ENCODE data around the gene GPR137B.
"Not testable (repeated sequence)": the region's sequence is repeated elsewhere in the genome, so short reads cannot be mapped to it uniquely, and the experiment has no call there.

GPR137B gene

GRCh38 chr1:236142253-236143103 is at the start of gene GPR137B:
Gene GPR137B (plus strand): TSS chr1:236142539. CDS start chr1:236142623, 84 bp downstream.
- Histone ChIP-seq H3K27me3 (ENCODE audit: insufficient read depth, insufficient read length) (peaks cover 71% of the 10 kb centered on the region), H3K9ac (ENCODE audit: insufficient read length, low read depth) (peak within 1 kb of the TSS; percentile 87), H3K4me1 (ENCODE audit: insufficient read depth, insufficient read length) (peaks cover 7% of the 10 kb centered on the region), H3K36me3 (ENCODE audit: insufficient read depth, insufficient read length, low read length) (no peaks in the 10 kb centered on the region), H3K4me3 (ENCODE audit: insufficient read length, low read depth) (peak within 1 kb of the TSS; percentile 82), H3K9me3 (ENCODE audit: insufficient read depth, low read length) (no peaks in the 10 kb centered on the region)
- no peak for DNase-seq (ENCODE audit: low read depth, low spot score)
- TF ChIP-seq ZNF274 (IDR thresholded peaks at IDR 0.05; ENCODE audit: low read depth, low read length) = no peak
- TF ChIP-seq YY1 (IDR thresholded peaks at IDR 0.05; ENCODE audit: insufficient read depth, insufficient read length) = no peak
- no peak for TF ChIP-seq SUZ12 (IDR thresholded peaks at IDR 0.05; ENCODE audit: extremely low read depth, insufficient read depth, insufficient read length)

- DNase-seq (ENCODE audit: low read depth, low spot score) = no peak
- no peaks in the 10 kb centered on the region for H3K4me1 ChIP-seq (ENCODE audit: insufficient read depth, insufficient read length)
- TF ChIP-seq YY1 (IDR thresholded peaks at IDR 0.05; ENCODE audit: insufficient read depth, insufficient read length) (no peak), ZNF274 (IDR thresholded peaks at IDR 0.05; ENCODE audit: low read depth, low read length) (no peak), SUZ12 (IDR thresholded peaks at IDR 0.05; ENCODE audit: extremely low read depth, insufficient read depth, insufficient read length) (no peak)
- no peak overlapping the region for H3K4me3 ChIP-seq (ENCODE audit: insufficient read length, low read depth)
- H3K27me3 ChIP-seq (ENCODE audit: insufficient read depth, insufficient read length) = no peaks in the 10 kb centered on the region
- H3K36me3 ChIP-seq (ENCODE audit: insufficient read depth, insufficient read length, low read length) = no peaks in the 10 kb centered on the region
- peaks cover 20% of the 10 kb centered on the region for H3K9me3 ChIP-seq (ENCODE audit: insufficient read depth, low read length)
- H3K9ac ChIP-seq (ENCODE audit: insufficient read length, low read depth) = no peak overlapping the region
These were observed 49.4 kb upstream of the GPR137B start for GRCh38 chr1:236092899-236093298.

DNA sequence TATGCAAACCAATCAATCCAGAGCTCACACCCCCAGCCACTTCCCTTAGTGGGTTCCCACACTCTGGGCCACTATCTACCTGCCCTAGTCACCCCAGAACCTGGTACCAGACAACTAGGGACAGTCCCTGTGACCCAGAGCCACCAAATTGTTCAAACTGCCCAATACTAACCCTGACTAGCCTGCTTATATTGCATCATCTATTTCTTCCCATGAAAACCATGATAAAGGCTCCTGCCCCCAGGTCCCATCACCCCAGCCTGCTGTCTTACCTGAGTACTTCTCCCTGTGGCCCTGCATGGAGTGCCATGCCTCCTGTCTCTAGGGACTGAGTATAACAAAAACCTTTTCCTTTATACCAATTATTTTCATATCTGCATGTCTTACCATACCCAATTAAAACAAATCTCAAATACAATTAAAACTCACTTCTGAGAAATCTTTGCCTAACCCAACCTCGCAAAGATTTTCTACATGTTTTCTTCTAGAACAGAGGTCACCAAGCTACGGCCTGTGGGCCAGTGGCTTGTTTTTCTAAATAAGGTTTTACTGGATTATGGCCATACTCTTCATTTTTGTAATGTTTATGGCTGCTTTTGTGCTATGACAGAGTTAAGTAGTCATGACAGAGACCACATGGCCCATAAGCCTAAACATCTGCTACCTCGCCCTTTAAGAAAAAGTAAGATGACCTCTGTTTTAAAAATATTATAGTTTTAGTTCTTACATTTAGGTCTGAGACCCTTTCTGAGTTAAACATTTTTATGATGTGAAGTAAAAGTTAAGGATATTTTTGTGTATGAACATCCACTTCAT is 46.4 kb upstream of the GPR137B start:
- Histone ChIP-seq H3K4me1 (ENCODE audit: insufficient read depth, insufficient read length) (peaks cover 2% of the 10 kb centered on the region), H3K27me3 (ENCODE audit: insufficient read depth, insufficient read length) (no peaks in the 10 kb centered on the region), H3K9me3 (ENCODE audit: insufficient read depth, low read length) (peaks cover 20% of the 10 kb centered on the region), H3K9ac (ENCODE audit: insufficient read length, low read depth) (no peak overlapping the region), H3K4me3 (ENCODE audit: insufficient read length, low read depth) (no peak overlapping the region), H3K36me3 (ENCODE audit: insufficient read depth, insufficient read length, low read length) (no peaks in the 10 kb centered on the region)
- DNase-seq (ENCODE audit: low read depth, low spot score) = no peak
- TF ChIP-seq ZNF274 (IDR thresholded peaks at IDR 0.05; ENCODE audit: low read depth, low read length) = no peak
- TF ChIP-seq YY1 (IDR thresholded peaks at IDR 0.05; ENCODE audit: insufficient read depth, insufficient read length) = no peak
- TF ChIP-seq SUZ12 (IDR thresholded peaks at IDR 0.05; ENCODE audit: extremely low read depth, insufficient read depth, insufficient read length) = no peak

DNA sequence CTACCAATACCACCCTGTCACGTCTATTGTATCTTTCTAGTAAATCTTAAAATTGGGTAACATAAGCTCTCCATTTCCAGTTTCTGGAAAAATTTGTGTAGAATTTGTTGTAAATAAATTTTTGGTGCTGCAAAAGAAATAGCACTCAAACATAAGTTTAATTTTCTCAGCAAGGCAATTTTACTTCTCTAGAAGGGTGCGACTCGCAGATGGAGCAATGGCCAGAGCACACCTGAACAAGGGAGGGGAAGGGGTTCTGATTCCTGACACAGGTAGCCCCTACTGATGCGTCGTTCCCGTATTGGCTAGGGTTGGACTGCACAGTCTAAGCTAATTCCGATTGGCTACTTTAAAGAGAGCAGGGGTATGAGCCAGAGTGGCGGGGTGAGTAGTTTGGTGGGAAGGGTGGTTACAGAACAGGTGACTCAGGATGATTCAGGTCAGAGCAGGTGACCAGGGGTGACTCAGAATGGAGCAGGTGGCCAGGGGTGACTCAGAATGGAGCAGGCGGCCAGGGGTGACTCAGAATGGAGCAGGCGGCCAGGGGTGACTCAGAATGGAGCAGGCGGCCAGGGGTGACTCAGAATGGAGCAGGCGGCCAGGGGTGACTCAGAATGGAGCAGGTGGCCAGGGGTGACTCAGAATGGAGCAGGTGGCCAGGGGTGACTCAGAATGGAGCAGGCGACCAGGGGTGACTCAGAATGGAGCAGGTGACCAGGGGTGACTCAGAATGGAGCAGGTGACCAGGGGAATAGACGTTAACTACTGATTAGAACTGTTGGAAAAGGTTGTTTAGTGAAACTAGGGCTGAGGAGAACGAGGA is 45.5 kb upstream of the GPR137B start:
- peak; percentile 90 for DNase-seq (ENCODE audit: low read depth, low spot score)
- H3K27me3 ChIP-seq (ENCODE audit: insufficient read depth, insufficient read length); H3K4me1 ChIP-seq (ENCODE audit: insufficient read depth, insufficient read length); H3K4me3 ChIP-seq (ENCODE audit: insufficient read length, low read depth); H3K36me3 ChIP-seq (ENCODE audit: insufficient read depth, insufficient read length, low read length); H3K9ac ChIP-seq (ENCODE audit: insufficient read length, low read depth): not testable (repeated sequence)
- peaks cover 20% of the 10 kb centered on the region for H3K9me3 ChIP-seq (ENCODE audit: insufficient read depth, low read length)

GRCh38 chr1:236098267-236098666 is 44.1 kb upstream of the GPR137B start:
- Histone ChIP-seq H3K36me3 (ENCODE audit: insufficient read depth, insufficient read length, low read length) (no peaks in the 10 kb centered on the region), H3K9ac (ENCODE audit: insufficient read length, low read depth) (no peak overlapping the region), H3K4me1 (ENCODE audit: insufficient read depth, insufficient read length) (peaks cover 2% of the 10 kb centered on the region), H3K27me3 (ENCODE audit: insufficient read depth, insufficient read length) (no peaks in the 10 kb centered on the region), H3K4me3 (ENCODE audit: insufficient read length, low read depth) (no peak overlapping the region), H3K9me3 (ENCODE audit: insufficient read depth, low read length) (peaks cover 20% of the 10 kb centered on the region)
- DNase-seq (ENCODE audit: low read depth, low spot score) = no peak
- TF ChIP-seq ZNF274 (IDR thresholded peaks at IDR 0.05; ENCODE audit: low read depth, low read length) = no peak
- TF ChIP-seq SUZ12 (IDR thresholded peaks at IDR 0.05; ENCODE audit: extremely low read depth, insufficient read depth, insufficient read length) = no peak
- no peak for TF ChIP-seq YY1 (IDR thresholded peaks at IDR 0.05; ENCODE audit: insufficient read depth, insufficient read length)

- TF ChIP-seq YY1 (IDR thresholded peaks at IDR 0.05; ENCODE audit: insufficient read depth, insufficient read length) (no peak), SUZ12 (IDR thresholded peaks at IDR 0.05; ENCODE audit: extremely low read depth, insufficient read depth, insufficient read length) (no peak), ZNF274 (IDR thresholded peaks at IDR 0.05; ENCODE audit: low read depth, low read length) (no peak)
- no peak overlapping the region for H3K4me3 ChIP-seq (ENCODE audit: insufficient read length, low read depth)
- peak overlapping the region; percentile 13 for H3K9ac ChIP-seq (ENCODE audit: insufficient read length, low read depth)
- H3K27me3 ChIP-seq (ENCODE audit: insufficient read depth, insufficient read length) = no peaks in the 10 kb centered on the region
- peaks cover 2% of the 10 kb centered on the region for H3K4me1 ChIP-seq (ENCODE audit: insufficient read depth, insufficient read length)
- no peaks in the 10 kb centered on the region for H3K36me3 ChIP-seq (ENCODE audit: insufficient read depth, insufficient read length, low read length)
- peaks cover 20% of the 10 kb centered on the region for H3K9me3 ChIP-seq (ENCODE audit: insufficient read depth, low read length)
- no peak for DNase-seq (ENCODE audit: low read depth, low spot score)
These were observed 42.9 kb upstream of the GPR137B start for GRCh38 chr1:236099355-236099974.
